GM12878 (cell line): ENCODE results near the gene ATP8A1.

Source experiments
- CBX5 ChIP-seq: sonication (generic); IDR thresholded peaks from 2 replicates; pipeline ENCODE4 v1.6.1; 2016; ENCODE audit warnings: low read depth, moderate library complexity, mild to moderate bottlenecking, inconsistent platforms
- CTCF ChIP-seq, 3 experiments: IDR thresholded peaks in 2 of 3; conservative IDR thresholded peaks in 1 of 3; 2 replicates each; pipeline ENCODE4 v1.5.1; 2011; ENCODE audit warnings: low read depth in 3 of 3, low read length in 3 of 3, mild to moderate bottlenecking in 3 of 3, control low read depth in 2 of 3, moderate library complexity in 2 of 3, inconsistent platforms in 1 of 3, mixed read lengths in 1 of 3; ENCODE audit not compliant: control insufficient read depth in 2 of 3, insufficient read depth in 1 of 3; ENCODE audit errors: extremely low read depth in 1 of 3
- EZH2 ChIP-seq: IDR thresholded peaks from 2 replicates; pipeline ENCODE4 v1.6.1; 2012; ENCODE audit warnings: low read depth, mild to moderate bottlenecking, control low read depth, inconsistent platforms, low read length, borderline replicate concordance; ENCODE audit not compliant: control insufficient read depth
- FOXK2 ChIP-seq: fragments of 450-650 bp; IDR thresholded peaks from 2 replicates; pipeline ENCODE4 v1.6.1; 2017; ENCODE audit warnings: mild to moderate bottlenecking, moderate library complexity
- HDAC2 ChIP-seq: fragments of 200-600 bp; sonication (generic); IDR thresholded peaks from 2 replicates; pipeline ENCODE4 v1.6.1; 2017
- MYC ChIP-seq: IDR thresholded peaks from 2 replicates; pipeline ENCODE4 v1.6.1; 2011; ENCODE audit warnings: mild to moderate bottlenecking, low read length, moderate library complexity, inconsistent platforms; ENCODE audit not compliant: insufficient read depth, insufficient replicate concordance, insufficient read length, severe bottlenecking
- PAX5 ChIP-seq: IDR thresholded peaks from 2 replicates; pipeline ENCODE4 v1.6.1; 2011; ENCODE audit warnings: low read depth, low read length, borderline replicate concordance
- RFX5 ChIP-seq: IDR thresholded peaks from 2 replicates; pipeline ENCODE4 v1.6.1; 2011; ENCODE audit warnings: low read depth, low read length, improper control_type of control experiment
- TAF1 ChIP-seq: IDR thresholded peaks from 2 replicates; pipeline ENCODE4 v1.6.1; 2011; ENCODE audit warnings: mild to moderate bottlenecking, low read depth, low read length, borderline replicate concordance

DNA sequence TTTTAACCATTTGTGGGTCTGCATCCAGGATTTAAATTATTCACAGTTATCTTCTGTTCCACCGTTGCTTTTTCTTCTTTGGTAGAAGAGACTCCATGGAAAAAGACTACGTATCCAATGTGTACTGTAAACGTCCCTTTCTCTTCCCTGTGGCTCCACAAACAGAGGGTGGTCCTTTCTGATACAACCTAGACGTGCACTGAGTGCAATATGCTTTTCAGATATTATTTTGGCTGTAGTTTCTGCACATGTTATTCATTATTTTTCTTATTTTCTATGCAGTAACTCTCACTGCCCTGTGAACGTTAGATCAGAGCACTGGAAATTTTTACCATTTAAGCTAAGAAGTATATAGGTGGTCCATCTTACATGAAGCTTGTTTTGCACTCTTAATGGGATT lies 186.9 kb downstream of the ATP8A1 start:
- TF ChIP-seq FOXK2 (no peak), RFX5 (no peak), EZH2 (no peak), PAX5 (no peak), CTCF (IDR thresholded peaks at IDR 0.05 in 2 of 3, conservative IDR thresholded peaks at IDR 0.05 in 1 of 3; ENCODE audit: control insufficient read depth in 2 of 3, extremely low read depth in 1 of 3, insufficient read depth in 1 of 3, low read depth in 3 of 3, low read length in 3 of 3) (no peak), CBX5 (no peak), MYC (no peak), TAF1 (no peak), HDAC2 (no peak)
